GM12878 (cell line): Measurements from ENCODE around the gene KRT4. TPM values are rescaled to one million over a fixed set of nuclear protein-coding genes. Genes with fewer than 3 reads are reported as not detected.

Experiments used
- ATAC-seq: fragments of 200-7000 bp; cut with Tn5 transposase; 3 replicates; pipeline ENCODE4 v1.9.1; 2020; ENCODE audit warnings: mild to moderate bottlenecking, moderate library complexity
- BruUV-seq: library from RNA; stranded (reverse); fragments of 400-500 nt; replicated peaks from 2 replicates; lab custom pipeline; 2021; lab: Mats Ljungman, UMichigan
- CTCF ChIA-PET: fragments of 300-600 bp; sonication (Branson Sonifier 250); formaldehyde crosslinking; extraction: SDS; loops from one replicate; lab custom pipeline; 2021; ENCODE audit warnings: inconsistent platforms; lab: Yijun Ruan, JAX
- POLR2A ChIA-PET: fragments of 350-600 bp; formaldehyde crosslinking; extraction: SDS; loops from one replicate; lab custom pipeline; 2021; ENCODE audit warnings: inconsistent platforms; lab: Charles Lee
- RAD21 ChIA-PET: fragments of 300-600 bp; sonication (Branson Sonifier 250); formaldehyde crosslinking; loops from one replicate; lab custom pipeline; 2023; ENCODE audit warnings: antibody characterized with exemption; ENCODE audit not compliant: unreplicated experiment; lab: Charles Lee
- SMC1A ChIA-PET: fragments of 300-600 bp; sonication (Branson Sonifier 250); formaldehyde crosslinking; loops from one replicate; lab custom pipeline; 2023; ENCODE audit not compliant: unreplicated experiment, uncharacterized antibody; lab: Charles Lee
- DNase-seq: peaks from one replicate; pipeline ENCODE4 v3.0.0-alpha.2; 2011; ENCODE audit warnings: low read depth, low spot score
- FAIRE-seq: peaks from 3 replicates; lab custom pipeline; 2011; peaks lifted over from hg19 to GRCh38; lab: Jason Lieb, UNC
- H2AFZ ChIP-seq: 2 replicates; pipeline ENCODE4 v1.6.0; 2011; ENCODE audit warnings: low read depth, low read length, control low read depth; ENCODE audit not compliant: control insufficient read depth
- H3K27ac ChIP-seq: 2 replicates; pipeline ENCODE4 v1.5.1; 2011; ENCODE audit warnings: control low read depth; ENCODE audit not compliant: control insufficient read depth, insufficient read depth
- H3K27me3 ChIP-seq, 2 experiments: replicated peaks in 1 of 2; 2 replicates each; pipeline versions ENCODE4 v1.6.0 to v1.6.1; 2011; ENCODE audit warnings: low read length in 1 of 2; ENCODE audit not compliant: control insufficient read depth in 2 of 2, insufficient read depth in 2 of 2
- H3K36me3 ChIP-seq, 2 experiments: 2 replicates each; pipeline ENCODE4 v1.5.1; 2011; ENCODE audit warnings: low read length in 1 of 2; ENCODE audit not compliant: control insufficient read depth in 2 of 2, insufficient read depth in 2 of 2
- H3K4me1 ChIP-seq: 2 replicates; pipeline ENCODE4 v1.6.1; 2011; ENCODE audit warnings: mild to moderate bottlenecking, low read length, moderate library complexity, mixed read lengths; ENCODE audit not compliant: control insufficient read depth, insufficient read depth
- H3K4me2 ChIP-seq: 2 replicates; pipeline ENCODE4 v1.6.0; 2011; ENCODE audit warnings: control low read depth; ENCODE audit not compliant: control insufficient read depth, insufficient read depth
- H3K4me3 ChIP-seq: fragments of 200-600 bp; sonication (generic); 2 replicates; pipeline ENCODE4 v1.5.1; 2016
- H3K79me2 ChIP-seq: 2 replicates; pipeline ENCODE4 v1.6.0; 2011; ENCODE audit warnings: low read length; ENCODE audit not compliant: control insufficient read depth, insufficient read depth
- H3K9ac ChIP-seq: 2 replicates; pipeline ENCODE4 v1.8.0; 2011; ENCODE audit warnings: low read length, control low read depth, mixed read lengths; ENCODE audit not compliant: control insufficient read depth, insufficient read depth
- H3K9me3 ChIP-seq: replicated peaks from 3 replicates; pipeline ENCODE4 v1.5.1; 2011; ENCODE audit warnings: mild to moderate bottlenecking, low read length; ENCODE audit not compliant: control insufficient read depth, insufficient read depth
- H4K20me1 ChIP-seq: 2 replicates; pipeline ENCODE4 v1.6.0; 2011; ENCODE audit not compliant: control insufficient read depth, insufficient read depth
- IKZF1 ChIP-seq: fragments of 450-650 bp; conservative IDR thresholded peaks from 2 replicates; pipeline ENCODE4 v1.6.1; 2017; ENCODE audit warnings: antibody characterized with exemption, mild to moderate bottlenecking
- TCF12 ChIP-seq: IDR thresholded peaks from 2 replicates; pipeline ENCODE4 v1.6.1; 2011; ENCODE audit warnings: low read depth, mild to moderate bottlenecking, low read length
- WRNIP1 ChIP-seq: IDR thresholded peaks from 2 replicates; pipeline ENCODE4 v1.6.1; 2011; ENCODE audit warnings: low read depth, low read length, improper control_type of control experiment, borderline replicate concordance
- YBX1 ChIP-seq: fragments of 450-650 bp; IDR thresholded peaks from 2 replicates; pipeline ENCODE4 v1.6.1; 2016; ENCODE audit warnings: antibody characterized with exemption
- ZNF207 ChIP-seq: fragments of 450-650 bp; IDR thresholded peaks from 2 replicates; pipeline ENCODE4 v1.6.1; 2014; ENCODE audit warnings: antibody characterized with exemption, mild to moderate bottlenecking, borderline replicate concordance
- ZNF687 ChIP-seq: fragments of 450-650 bp; IDR thresholded peaks from 2 replicates; pipeline ENCODE4 v1.6.1; 2017; ENCODE audit warnings: mild to moderate bottlenecking, moderate library complexity
- WGBS: methylation state at CpG from one replicate; pipeline ENCODE4 v1.1.6; 2016; ENCODE audit warnings: low lambda C conversion rate; ENCODE audit not compliant: insufficient replicate concordance, insufficient coverage; ENCODE audit errors: missing lambda C conversion rate; 5-methylcytosine and 5-hydroxymethylcytosine counted together
- in situ Hi-C: fragments of 300-500 bp; cut with MboI; formaldehyde crosslinking; loops from 9 replicates; pipeline ENCODE4 v1.14.3; 2018; ENCODE audit warnings: mixed read lengths
- intact Hi-C: fragments of 100-400 bp; cut with micrococcal nuclease; formaldehyde crosslinking; loops from one replicate; pipeline ENCODE4 v1.14.2; 2022; ENCODE audit not compliant: unreplicated experiment
- polyA plus RNA-seq, 11 experiments: library from polyadenylated mRNA; depleted of rRNA in 4 of 11; unstranded in 6 of 11; stranded (reverse) in 5 of 11; fragments of >200 nt; fragmentation: Nextera tagmentation in 4 of 11; fragmentation: Illumina TruSeq in 1 of 11; extraction: Ambion mirVana in 4 of 11; extraction: Trizol in 1 of 11; gene quantifications; 1 replicate in 1 of 11; 2 replicates in 10 of 11; pipeline versions ENCODE4 v1.2.1 to v1.2.3, GENCODE V29; 2011 to 2016; ENCODE audit warnings: inconsistent platforms in 2 of 11, missing spikeins in 2 of 11, low read depth in 1 of 11
- total RNA-seq, 4 experiments: library from RNA; depleted of rRNA in 3 of 4; stranded (reverse); fragments of >200 nt in 3 of 4; fragmentation: Illumina TruSeq in 1 of 4; extraction: Trizol in 1 of 4; gene quantifications; 2 replicates each; pipeline versions ENCODE4 v1.2.1 to v1.2.3, GENCODE V29; 2013 to 2021

The KRT4 gene
- total and polyA plus RNA-seq, 10 of the 15 experiments (the other 5 are each of a cell fraction or from before 2014, with no cell fraction given), result not detected

- no TSS peak for BruUV-seq
- Histone ChIP-seq H3K36me3 (no peaks in the 10 kb centered on the region), H3K4me3 (no peak overlapping the region), H2AFZ (no peak overlapping the region), H3K27me3 (peaks cover 5 to 7% of the 10 kb centered on the region in 2 experiments; a peak in 3 of 4 replicates), H3K4me1 (no peaks in the 10 kb centered on the region), H3K79me2 (no peaks in the 10 kb centered on the region), H4K20me1 (no peaks in the 10 kb centered on the region), H3K4me2 (no peak overlapping the region), H3K27ac (no peak overlapping the region), H3K9ac (no peak overlapping the region), H3K9me3 (no peaks in the 10 kb centered on the region)
- RAD21 ChIA-PET, result no interaction called here
- intact Hi-C loops (no loop called here), in situ Hi-C loops (no loop called here)
- POLR2A ChIA-PET, result no interaction called here
- ATAC-seq (no peak), FAIRE-seq (no peak), DNase-seq (no peak)
- 30% methylated on average over 14 of the region's 14 CpGs for WGBS
- SMC1A ChIA-PET, result interaction anchor here (1.3 kb wide), 1 partner anchor 79 kb away, joined by 3 read pairs; no protein-coding TSS in a partner anchor
- CTCF ChIA-PET, result interaction anchor here (1.5 kb wide), 1 partner anchor 32 kb away, joined by 3 read pairs; no protein-coding TSS in a partner anchor
- TF ChIP-seq IKZF1 (no peak), ZNF207 (no peak), YBX1 (no peak), TCF12 (no peak), WRNIP1 (no peak), ZNF687 (no peak)
Observed at GRCh38 chr12:52838609-52839435, 24.9 kb upstream of the KRT4 start.
